ENCODE measurements around the gene OXCT1. TPM values are rescaled to one million over a fixed set of nuclear protein-coding genes. Genes with fewer than 3 reads are reported as not detected.
A peak's percentile ranks its signal among the peaks of the same experiment; 100 is the strongest.

OXCT1 gene
- total and polyA plus RNA-seq, 2 of the 13 experiments (the other 11 are each of a cell fraction or from before 2014, with no cell fraction given), result 0.92 to 4.7 TPM

GRCh38 chr5:41903892-41904799, 33.9 kb upstream of the OXCT1 start, which contains the start of gene RIMOC1 (continued):
- TF ChIP-seq HOXA9 (CRISPR knock-in tag; IDR thresholded peaks at IDR 0.05; ENCODE audit: borderline replicate concordance) (no peak), ZBTB14 (CRISPR knock-in tag; IDR thresholded peaks at IDR 0.05) (no peak), ZNF670 (CRISPR knock-in tag; IDR thresholded peaks at IDR 0.05; ENCODE audit: borderline replicate concordance) (peak; percentile 75; the same call in 1 of the 2 replicates), ZMYM2 (CRISPR knock-in tag; IDR thresholded peaks at IDR 0.05) (no peak), ZBTB25 (CRISPR knock-in tag; IDR thresholded peaks at IDR 0.05) (no peak; the same call in 1 of the 2 replicates), MAFG (CRISPR knock-in tag; IDR thresholded peaks at IDR 0.05) (no peak), CHD2 (IDR thresholded peaks at IDR 0.05; ENCODE audit: low read depth, low read length) (no peak; the same call in 1 of the 2 replicates), ZNF12 (CRISPR knock-in tag; IDR thresholded peaks at IDR 0.05) (no peak), NFE2L1 (CRISPR knock-in tag; IDR thresholded peaks at IDR 0.05; ENCODE audit: borderline replicate concordance) (no peak), DNMT1 (CRISPR knock-in tag; IDR thresholded peaks at IDR 0.05) (0 out of 2 replicates have a peak, but pooled peaks have one; percentile 69), MIER3 (CRISPR knock-in tag; IDR thresholded peaks at IDR 0.05; ENCODE audit: borderline replicate concordance) (no peak; the same call in 1 of the 2 replicates), ZNF253 (CRISPR knock-in tag; IDR thresholded peaks at IDR 0.05; ENCODE audit: borderline replicate concordance) (peak; percentile 93; the same call in 1 of the 2 replicates), SIX1 (CRISPR knock-in tag; IDR thresholded peaks at IDR 0.05; ENCODE audit: borderline replicate concordance) (peak; percentile 32; the same call in 1 of the 2 replicates), ZNF460 (CRISPR knock-in tag; IDR thresholded peaks at IDR 0.05; ENCODE audit: borderline replicate concordance) (no peak), ZFP90 (CRISPR knock-in tag; IDR thresholded peaks at IDR 0.05; ENCODE audit: borderline replicate concordance) (no peak; the same call in 1 of the 2 replicates), MLXIP (CRISPR knock-in tag; IDR thresholded peaks at IDR 0.05; ENCODE audit: borderline replicate concordance) (peak; percentile 81; the same call in 1 of the 2 replicates), RFX5 (IDR thresholded peaks at IDR 0.05; ENCODE audit: low read depth, low read length) (peak; percentile 65), ZNF441 (CRISPR knock-in tag; IDR thresholded peaks at IDR 0.05; ENCODE audit: borderline replicate concordance) (peak; percentile 99), ZNF777 (CRISPR knock-in tag; IDR thresholded peaks at IDR 0.05) (no peak), NFE2 (CRISPR knock-in tag; IDR thresholded peaks at IDR 0.05) (no peak), SRY (CRISPR knock-in tag; IDR thresholded peaks at IDR 0.05) (peak; percentile 77), DR1 (CRISPR knock-in tag; IDR thresholded peaks at IDR 0.05) (peak; percentile 87), ZNF143 (CRISPR knock-in tag; IDR thresholded peaks at IDR 0.05) (peak; percentile 87), ZNF615 (CRISPR knock-in tag; IDR thresholded peaks at IDR 0.05; ENCODE audit: borderline replicate concordance) (0 out of 2 replicates have a peak, but pooled peaks have one; percentile 62), SMAD1 (CRISPR knock-in tag; IDR thresholded peaks at IDR 0.05; ENCODE audit: borderline replicate concordance, low read depth) (peak; percentile 80; the same call in 1 of the 2 replicates)
